Stimulated activated CD4-positive, alpha-beta T cell treated with anti-CD3 and anti-CD28 coated beads, Interleukin-1b, Interleukin-23, amount 100 ng/mL, for 1 hour (primary cell): ENCODE results near the gene ACVR1.
"Not testable (repeated sequence)": the region's sequence is repeated elsewhere in the genome, so short reads cannot be mapped to it uniquely, and the experiment has no call there.

Experiments used
- DNase-seq, 2 donors: peaks; one replicate each; pipeline ENCODE4 v3.0.0-alpha.2; 2020; ENCODE audit warnings: low read depth in 2 of 2

The ACVR1 gene

DNA sequence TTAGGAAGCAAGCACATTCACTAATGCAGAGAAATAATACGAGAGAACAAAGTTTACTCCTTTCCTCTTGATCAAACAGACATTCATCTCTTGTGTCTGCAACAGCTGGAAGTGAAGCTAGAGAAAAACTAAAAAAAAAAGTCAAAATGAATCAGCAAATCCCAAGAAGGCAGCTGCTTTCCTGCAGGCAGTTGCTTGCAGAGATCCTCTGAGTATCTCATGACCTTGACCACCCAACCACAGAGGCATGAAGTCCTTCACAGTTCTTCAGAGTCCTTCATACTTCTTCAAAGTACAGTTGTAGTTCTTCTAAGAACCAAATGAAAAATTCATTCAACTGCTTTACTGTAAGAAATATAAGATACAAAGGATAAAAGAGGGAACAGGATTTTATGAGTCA lies 150.3 kb downstream of the ACVR1 start:
- no peak for DNase-seq

DNA sequence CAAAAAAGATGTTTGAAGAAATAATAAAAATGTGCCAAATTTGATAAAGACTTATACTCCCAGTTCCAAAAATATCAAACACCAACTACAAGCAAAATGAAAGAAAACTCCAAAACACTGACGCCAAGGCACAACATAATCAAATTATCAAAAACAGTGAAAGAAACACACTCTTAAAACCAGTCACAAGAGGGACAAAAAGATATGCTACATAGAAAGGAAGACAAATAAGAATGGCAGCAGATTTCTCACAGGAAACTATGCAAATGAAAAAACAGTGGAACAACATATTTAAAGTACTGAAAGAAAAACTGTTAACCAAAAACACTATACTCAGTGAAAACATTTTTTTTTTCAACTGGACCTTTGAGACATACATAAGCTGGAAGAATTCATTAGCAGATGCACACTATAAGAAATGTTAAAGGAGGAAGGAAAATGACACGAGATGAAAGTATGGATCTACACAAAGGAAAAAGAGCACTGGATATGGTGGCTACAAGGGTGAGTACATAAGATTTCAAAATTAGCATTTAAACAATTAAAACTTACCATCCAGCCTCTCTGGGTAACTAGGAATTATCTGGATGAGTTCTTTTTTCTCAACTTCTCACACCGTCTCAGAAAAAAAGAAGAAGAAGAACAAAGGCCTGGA lies 153.4 kb downstream of the ACVR1 start:
- no peak for DNase-seq

DNA sequence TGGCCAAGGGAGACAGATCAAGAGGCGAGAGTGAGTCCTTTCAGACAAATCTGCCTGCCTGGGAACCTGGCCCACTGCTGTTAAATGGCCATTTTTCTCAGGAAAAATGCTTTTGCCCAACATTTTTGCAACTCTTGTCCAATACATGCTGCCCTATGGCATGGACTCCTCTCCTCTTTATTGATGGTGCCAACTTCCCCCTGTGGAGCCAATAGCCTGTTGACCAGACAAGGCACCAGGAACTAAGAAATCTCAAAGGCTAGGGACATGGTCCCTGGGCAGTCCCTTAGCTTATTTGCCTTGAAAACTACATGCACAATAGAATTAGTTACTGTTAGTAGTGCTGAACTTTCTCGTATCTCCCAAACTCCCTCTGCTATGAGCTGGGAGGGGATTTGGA lies 155.6 kb downstream of the ACVR1 start:
- DNase-seq, result no peak

DNA sequence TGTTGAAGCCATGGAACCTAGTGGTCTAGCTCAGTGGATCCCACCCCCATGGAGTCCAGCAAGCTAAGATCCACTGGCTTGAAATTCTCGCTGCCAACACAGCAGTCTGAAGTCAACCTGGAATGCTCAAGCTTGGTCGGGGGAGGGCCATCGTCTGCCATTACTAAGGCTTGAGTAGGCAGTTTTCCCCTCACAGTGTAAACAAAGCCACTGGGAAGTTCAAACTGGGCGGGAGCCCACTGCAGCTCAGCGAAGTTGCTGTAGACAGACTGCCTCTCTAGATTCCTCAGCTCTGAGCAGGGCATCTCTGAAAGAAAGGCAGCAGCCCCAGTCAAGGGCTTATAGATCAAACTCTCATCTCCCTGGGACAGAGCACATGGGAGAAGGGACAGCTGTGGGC lies 171.5 kb downstream of the ACVR1 start:
- DNase-seq, result not testable (repeated sequence)

DNA sequence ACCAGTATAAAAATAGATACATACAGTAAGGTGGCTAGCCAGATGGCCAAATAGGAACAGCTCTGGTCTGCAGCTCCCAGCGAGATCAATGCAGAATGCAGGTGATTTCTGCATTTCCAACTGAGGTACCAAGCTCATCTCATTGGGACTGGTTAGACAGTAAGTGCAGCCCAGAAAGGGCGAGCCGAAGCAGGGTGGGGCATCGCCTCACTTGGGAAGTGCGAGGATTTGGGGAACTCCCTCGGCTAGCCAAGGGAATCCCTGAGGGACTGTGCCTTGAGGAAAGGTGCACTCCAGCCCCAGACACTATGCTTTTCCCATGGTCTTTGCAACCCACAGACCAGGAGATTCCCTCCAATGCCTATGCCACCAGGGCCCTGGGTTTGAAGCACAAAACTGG lies 172.0 kb downstream of the ACVR1 start:
- DNase-seq, result not testable (repeated sequence)

DNA sequence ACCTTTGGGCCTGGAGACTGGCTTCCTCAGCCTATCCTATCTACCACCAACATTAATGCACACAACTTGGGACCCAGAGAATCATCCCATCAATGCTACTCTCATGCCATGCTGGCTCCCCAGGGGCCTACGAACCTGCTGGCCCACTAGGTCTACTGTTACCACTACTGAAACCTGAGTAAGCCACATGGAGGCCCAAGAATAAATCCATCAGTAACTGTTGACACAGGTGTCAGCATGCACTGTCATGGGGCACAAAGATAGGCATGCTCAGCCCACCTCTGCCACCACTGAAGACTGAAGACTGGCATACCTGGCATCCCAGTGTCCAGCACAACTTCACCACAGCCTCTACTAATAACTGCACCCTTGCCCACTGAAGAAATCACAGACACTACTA lies 176.3 kb downstream of the ACVR1 start:
- no peak for DNase-seq

DNA sequence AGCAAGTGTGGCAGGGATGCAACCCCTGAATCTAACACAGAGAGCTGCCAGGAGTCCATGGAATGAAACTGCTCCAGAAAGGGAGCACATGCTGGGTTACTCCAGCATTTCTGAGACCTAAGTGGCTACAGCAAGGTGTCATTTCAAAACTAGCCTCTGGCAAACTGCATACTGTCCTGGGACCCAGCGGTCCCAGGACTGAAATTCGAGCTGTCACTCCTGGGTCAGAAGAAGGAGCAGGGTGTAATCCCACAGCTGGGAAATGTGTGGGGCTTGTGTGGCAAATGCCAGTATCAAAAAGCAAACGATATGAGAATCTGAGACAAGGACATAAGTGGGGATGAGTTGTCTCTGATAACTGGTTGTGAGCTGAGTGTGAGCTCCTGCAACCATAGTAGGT lies 177.1 kb downstream of the ACVR1 start:
- no peak for DNase-seq

DNA sequence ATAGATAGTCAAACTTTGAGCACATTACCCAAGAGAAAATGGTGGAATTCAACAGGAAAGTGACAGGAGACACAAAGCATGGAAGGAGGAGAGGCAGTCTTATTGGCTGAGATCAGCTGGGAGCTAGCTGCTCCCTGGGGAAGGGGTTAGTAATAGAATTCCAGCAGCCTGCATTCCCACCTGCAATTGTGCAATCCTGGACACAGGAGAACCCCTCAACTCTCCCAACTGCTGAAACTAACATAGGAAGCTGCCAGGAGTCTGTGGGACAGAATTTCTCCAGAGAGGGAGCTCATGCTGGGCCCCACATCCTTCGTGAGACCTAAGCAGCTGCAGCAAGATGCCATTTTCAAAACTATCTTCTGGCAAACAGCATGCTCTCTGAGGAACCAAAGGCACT lies 177.7 kb downstream of the ACVR1 start:
- DNase-seq, result no peak

DNA sequence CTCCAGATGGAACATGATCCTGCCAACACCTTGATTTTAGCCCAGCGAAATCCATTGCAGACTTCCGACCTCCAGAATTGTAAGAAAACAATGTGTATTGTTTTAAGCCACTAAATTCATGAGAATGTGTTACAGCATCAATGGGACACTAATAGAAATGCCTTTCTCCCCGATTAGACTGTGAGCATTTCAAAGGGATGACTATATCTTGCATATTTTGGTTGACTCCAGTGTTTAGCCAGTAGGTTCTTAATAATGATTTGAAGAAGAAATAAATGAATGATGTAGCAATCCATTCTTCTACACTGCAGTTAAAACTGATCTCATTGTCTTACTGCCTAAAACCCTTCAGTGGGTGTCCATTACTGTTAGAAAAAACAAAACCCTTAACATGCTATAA lies 180.1 kb downstream of the ACVR1 start:
- no peak for DNase-seq

DNA sequence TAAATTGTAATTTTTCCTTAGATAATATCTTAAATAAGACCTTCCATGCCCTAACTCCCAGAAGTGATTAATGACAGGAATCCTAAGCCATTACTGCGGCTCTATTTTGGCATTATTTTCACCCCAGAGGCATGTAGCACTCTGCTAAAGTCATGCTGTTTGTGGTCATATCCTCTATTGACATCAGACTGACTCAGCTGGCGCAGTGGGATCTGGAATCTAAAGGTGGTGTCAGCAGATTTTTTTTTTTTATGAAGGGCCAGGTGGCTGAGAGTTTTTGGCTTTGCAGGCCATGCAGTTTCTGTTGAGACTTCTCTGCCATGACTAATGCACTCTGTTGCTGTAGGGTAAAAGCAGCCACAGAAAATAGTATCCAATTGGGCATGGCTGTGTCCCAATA lies 183.4 kb downstream of the ACVR1 start:
- DNase-seq, result no peak

DNA sequence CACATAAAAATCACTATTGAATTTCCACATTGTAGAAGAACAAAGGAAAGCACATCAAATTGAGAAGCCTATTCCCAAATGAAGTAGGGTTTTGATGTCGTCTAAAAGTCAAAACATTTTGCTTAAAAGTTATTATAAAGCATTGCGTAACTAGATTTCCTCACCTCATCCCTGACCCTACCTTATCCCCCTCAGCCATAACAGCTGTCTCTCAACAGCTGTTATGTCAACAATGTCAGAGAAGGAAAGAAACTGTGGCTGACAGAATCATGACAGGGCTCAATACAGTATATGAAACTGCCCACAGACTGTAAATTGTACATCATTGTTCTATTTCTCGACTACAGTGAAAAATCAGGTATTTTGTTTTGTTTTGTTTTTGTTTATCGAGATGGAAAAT lies 184.4 kb downstream of the ACVR1 start:
- no peak for DNase-seq

DNA sequence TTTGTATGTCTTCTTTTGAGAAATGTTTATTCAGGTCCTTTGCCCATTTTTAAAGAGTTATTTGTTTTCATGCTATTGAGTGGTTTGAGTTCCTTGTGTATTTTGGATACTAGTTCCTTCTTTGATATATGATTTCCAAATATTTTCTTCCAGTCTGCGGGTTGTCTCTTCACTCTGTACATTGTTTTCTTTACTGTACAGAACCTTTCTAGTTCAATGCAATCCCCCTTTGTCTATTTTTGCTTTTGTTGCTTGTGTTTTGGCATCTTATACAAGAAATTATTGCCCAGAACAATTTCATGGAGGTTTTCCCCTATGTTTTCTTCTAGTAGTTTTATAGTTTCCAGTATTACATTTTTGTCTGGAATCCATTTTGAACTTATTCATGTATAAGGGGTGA lies 185.0 kb downstream of the ACVR1 start:
- no peak for DNase-seq
